Gastroesophageal sphincter (tissue), 4 donors: ENCODE measurements around the gene NEK1. TPM values are rescaled to one million over a fixed set of nuclear protein-coding genes. Genes with fewer than 3 reads are reported as not detected.
"Not testable (repeated sequence)": the region's sequence is repeated elsewhere in the genome, so short reads cannot be mapped to it uniquely, and the experiment has no call there.

ENCODE experiments used
- ATAC-seq: fragments of 150-250 bp; one replicate; pipeline ENCODE4 v1.9.1; 2016; ENCODE audit warnings: mild to moderate bottlenecking, moderate library complexity
- H3K27ac ChIP-seq, 4 donors: fragments of 200-600 bp; sonication (generic) in 3 of 4; 1 replicate in 3 of 4; 2 replicates in 1 of 4; pipeline ENCODE4 v1.5.1; 2016 to 2019
- H3K27me3 ChIP-seq: fragments of 200-600 bp; sonication (generic); one replicate; pipeline ENCODE4 v1.5.1; 2019
- H3K36me3 ChIP-seq, 2 donors: fragments of 200-600 bp; sonication (generic); one replicate each; pipeline ENCODE4 v1.5.1; 2019; ENCODE audit warnings: control low read depth in 1 of 2
- H3K4me1 ChIP-seq, 3 donors: fragments of 200-600 bp; sonication (generic); 1 replicate in 2 of 3; 2 replicates in 1 of 3; pipeline ENCODE4 v1.5.1; 2016 to 2019; ENCODE audit warnings: control low read depth in 2 of 3
- H3K4me3 ChIP-seq, 2 donors: fragments of 200-600 bp; sonication (generic); one replicate each; pipeline ENCODE4 v1.5.1; 2019; ENCODE audit warnings: mild to moderate bottlenecking in 1 of 2, moderate library complexity in 1 of 2
- H3K9me3 ChIP-seq, 3 donors: fragments of 200-600 bp; sonication (generic); one replicate each; pipeline ENCODE4 v1.5.1; 2017 to 2019; ENCODE audit warnings: control low read depth in 2 of 3
- EP300 ChIP-seq: sonication (generic); formaldehyde crosslinking; IDR thresholded peaks from one replicate; pipeline ENCODE4 v1.6.1; 2017; ENCODE audit warnings: antibody characterized with exemption, mild to moderate bottlenecking
- POLR2A ChIP-seq, 2 donors: fragments of 450-650 bp; IDR thresholded peaks; one replicate each; pipeline ENCODE4 v1.6.1; 2017; ENCODE audit warnings: antibody characterized with exemption in 2 of 2, mild to moderate bottlenecking in 2 of 2, moderate library complexity in 1 of 2
- POLR2AphosphoS5 ChIP-seq: sonication (generic); formaldehyde crosslinking; IDR thresholded peaks from one replicate; pipeline ENCODE4 v1.6.1; 2017; ENCODE audit warnings: antibody characterized with exemption
- WGBS, 2 donors: methylation state at CpG; one replicate each; pipeline ENCODE4 v1.1.5; 2018; ENCODE audit warnings: low coverage in 1 of 2; 5-methylcytosine and 5-hydroxymethylcytosine counted together
- total RNA-seq, 4 donors: library from RNA; depleted of rRNA; stranded (reverse); fragments of >200 nt; gene quantifications; one replicate each; pipeline ENCODE4 v1.1.0, GENCODE V29; 2016
- TF ChIP-seq, protein P1 (sequence below), 4 experiments: fragments of 200-600 bp in 2 of 4; fragments of 450-650 bp in 2 of 4; sonication (generic) in 1 of 4; IDR thresholded peaks; one replicate each; pipeline ENCODE4 v1.5.1; 2017 to 2019; ENCODE audit warnings: antibody characterized with exemption in 4 of 4, mild to moderate bottlenecking in 2 of 4, moderate library complexity in 2 of 4

Gene NEK1
- total RNA-seq, 4 donors from 2014 or later = 9.1 to 21.4 (median 12.3) TPM

DNA sequence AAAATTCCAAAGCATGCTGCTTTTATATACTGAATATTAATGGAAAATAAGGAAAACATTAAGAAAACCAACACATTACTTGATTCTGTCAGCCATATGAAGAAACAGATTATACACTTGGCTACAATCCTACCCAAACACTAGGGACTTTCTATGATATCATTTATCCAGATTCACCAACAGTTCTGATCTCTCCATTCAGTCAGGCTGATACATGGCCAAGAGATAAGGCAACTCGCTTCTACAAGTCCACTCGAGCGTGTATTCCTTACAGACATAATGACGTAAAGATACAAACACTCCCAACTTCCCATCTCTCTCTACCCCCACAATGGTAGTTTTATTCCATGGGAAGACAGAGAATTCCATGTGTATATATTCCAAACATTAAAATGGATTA lies 44.5 kb downstream of the NEK1 start:
- no peak for ATAC-seq

DNA sequence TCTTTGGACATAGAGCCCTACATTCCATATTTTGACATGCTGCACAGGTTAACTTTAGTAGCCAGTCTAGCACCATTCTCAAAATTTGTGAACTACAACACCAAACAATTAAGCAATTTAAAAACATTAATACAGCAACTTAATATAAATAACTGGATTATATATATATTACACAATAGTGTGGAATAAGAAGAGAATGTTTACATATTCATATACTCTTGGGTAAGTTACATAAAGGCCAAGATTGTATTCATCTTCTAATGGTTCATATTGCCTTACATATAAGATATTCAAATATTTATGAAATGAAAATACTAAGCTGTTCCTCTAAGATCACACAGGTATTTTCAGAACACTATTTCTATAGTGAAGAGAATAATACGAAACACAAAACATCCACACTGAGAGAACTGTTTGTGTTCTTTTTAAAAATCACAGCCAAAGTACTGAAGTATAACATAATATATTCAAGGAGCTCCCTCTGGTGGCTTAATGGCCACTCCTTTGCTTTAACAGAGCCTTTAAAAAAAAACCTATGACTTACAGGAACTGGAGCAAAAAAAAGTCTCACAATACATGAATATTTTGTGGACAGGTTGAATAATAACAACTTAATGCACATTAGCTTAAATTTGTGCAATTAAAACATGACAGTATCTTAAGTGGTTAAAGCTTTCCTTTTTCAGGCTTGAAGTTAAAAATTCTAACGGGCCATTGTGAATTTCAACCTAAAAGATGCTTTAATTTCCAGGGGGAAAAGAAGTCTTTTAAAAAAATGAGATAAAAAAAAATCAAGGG lies 46.2 kb downstream of the NEK1 start:
- peak; percentile 53 for ATAC-seq
- 49 to 50% methylated on average over 2 of the region's 2 CpGs for WGBS, 2 donors
- H3K27ac ChIP-seq = no peak overlapping the region

More for the DNA sequence above, 44.5 kb downstream of the NEK1 start:
- TF ChIP-seq EP300 (no peak), POLR2AphosphoS5 (no peak)
- TF ChIP-seq, protein P1, sequence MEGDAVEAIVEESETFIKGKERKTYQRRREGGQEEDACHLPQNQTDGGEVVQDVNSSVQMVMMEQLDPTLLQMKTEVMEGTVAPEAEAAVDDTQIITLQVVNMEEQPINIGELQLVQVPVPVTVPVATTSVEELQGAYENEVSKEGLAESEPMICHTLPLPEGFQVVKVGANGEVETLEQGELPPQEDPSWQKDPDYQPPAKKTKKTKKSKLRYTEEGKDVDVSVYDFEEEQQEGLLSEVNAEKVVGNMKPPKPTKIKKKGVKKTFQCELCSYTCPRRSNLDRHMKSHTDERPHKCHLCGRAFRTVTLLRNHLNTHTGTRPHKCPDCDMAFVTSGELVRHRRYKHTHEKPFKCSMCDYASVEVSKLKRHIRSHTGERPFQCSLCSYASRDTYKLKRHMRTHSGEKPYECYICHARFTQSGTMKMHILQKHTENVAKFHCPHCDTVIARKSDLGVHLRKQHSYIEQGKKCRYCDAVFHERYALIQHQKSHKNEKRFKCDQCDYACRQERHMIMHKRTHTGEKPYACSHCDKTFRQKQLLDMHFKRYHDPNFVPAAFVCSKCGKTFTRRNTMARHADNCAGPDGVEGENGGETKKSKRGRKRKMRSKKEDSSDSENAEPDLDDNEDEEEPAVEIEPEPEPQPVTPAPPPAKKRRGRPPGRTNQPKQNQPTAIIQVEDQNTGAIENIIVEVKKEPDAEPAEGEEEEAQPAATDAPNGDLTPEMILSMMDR (IDR thresholded peaks at IDR 0.05) = no peak
- Histone ChIP-seq H3K27ac (no peak overlapping the region), H3K27me3 (no peaks in the 10 kb centered on the region), H3K4me3 (no peak overlapping the region), H3K4me1 (no peaks in the 10 kb centered on the region), H3K9me3 (no peaks in the 10 kb centered on the region), H3K36me3 (peaks cover 0 to 11% of the 10 kb centered on the region in 2 donors)
- WGBS, 2 donors = 58 to 87% methylated on average over 4 of the region's 4 CpGs

DNA sequence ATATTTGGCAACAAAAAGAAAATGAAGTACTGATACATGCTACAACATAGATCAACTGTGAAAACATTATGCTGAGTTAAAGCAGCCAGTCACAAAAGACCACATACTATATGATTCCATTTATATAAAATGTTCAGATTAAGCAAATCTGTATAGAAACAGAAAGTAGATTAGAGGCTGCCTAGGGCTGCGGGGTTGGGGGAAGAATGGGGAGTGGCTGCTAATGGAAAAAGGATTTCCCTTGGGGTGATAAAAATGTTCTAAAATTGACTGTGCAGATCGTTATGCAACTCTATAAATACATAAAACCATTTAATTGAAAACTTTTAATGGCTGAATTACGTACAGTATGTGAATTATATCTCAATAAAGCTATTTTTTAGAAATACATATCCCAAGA lies 46.8 kb downstream of the NEK1 start:
- WGBS, 2 donors = 50 to 59% methylated on average over 2 to 3 of the region's 3 CpGs
- H3K36me3 ChIP-seq = peaks cover 0 to 15% of the 10 kb centered on the region in 2 donors
- ATAC-seq = no peak
- no peak overlapping the region for H3K27ac ChIP-seq
- TF ChIP-seq POLR2AphosphoS5 (no peak), POLR2A (IDR thresholded peaks at IDR 0.05) (no peak), EP300 (no peak)
- TF ChIP-seq, protein P1 (IDR thresholded peaks at IDR 0.05) = no peak
- no peak overlapping the region for H3K4me3 ChIP-seq
- no peaks in the 10 kb centered on the region for H3K9me3 ChIP-seq
- no peaks in the 10 kb centered on the region for H3K27me3 ChIP-seq
- H3K4me1 ChIP-seq = no peaks in the 10 kb centered on the region

More for the DNA sequence above, 46.2 kb downstream of the NEK1 start:
- H3K4me3 ChIP-seq = no peak overlapping the region
- no peaks in the 10 kb centered on the region for H3K27me3 ChIP-seq
- TF ChIP-seq POLR2A (IDR thresholded peaks at IDR 0.05) = no peak
- TF ChIP-seq, protein P1 (IDR thresholded peaks at IDR 0.05) = peak in 3 of 4 experiments; percentile 38 to 66 (median 51)
- peaks cover 0 to 9% of the 10 kb centered on the region in 2 donors for H3K36me3 ChIP-seq
- H3K9me3 ChIP-seq = no peaks in the 10 kb centered on the region
- H3K4me1 ChIP-seq = no peaks in the 10 kb centered on the region

DNA sequence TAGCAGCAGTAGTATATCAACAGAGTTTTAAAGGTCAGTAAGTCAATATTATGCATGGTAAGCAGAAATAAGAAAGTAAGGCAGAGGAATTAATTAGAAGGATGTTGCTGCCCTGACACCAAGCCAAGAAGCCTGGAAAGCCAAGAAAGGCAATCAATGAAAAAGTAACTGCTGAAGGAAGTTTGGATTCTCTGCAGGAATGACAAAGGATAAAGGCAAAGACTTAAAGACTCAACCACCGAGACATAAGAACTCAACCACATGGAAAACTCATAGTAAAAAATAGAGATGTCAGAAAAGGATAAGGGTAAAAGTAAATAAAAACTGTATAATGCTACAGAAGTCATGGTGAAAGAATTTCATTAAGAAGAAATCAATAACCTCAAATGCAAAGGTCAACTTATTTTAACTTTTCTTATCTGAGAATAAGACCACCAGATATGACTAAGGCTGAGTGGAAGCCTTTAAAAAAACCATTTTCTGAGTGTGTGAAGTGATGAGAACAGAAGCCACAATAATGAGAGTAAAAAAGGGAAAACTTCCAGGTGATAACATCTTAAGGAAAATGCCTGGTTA lies 55.2 kb downstream of the NEK1 start:
- Histone ChIP-seq H3K4me1 (no peaks in the 10 kb centered on the region), H3K27me3 (no peaks in the 10 kb centered on the region), H3K9me3 (no peaks in the 10 kb centered on the region), H3K36me3 (peaks cover 0 to 63% of the 10 kb centered on the region in 2 donors), H3K4me3 (no peak overlapping the region), H3K27ac (no peak overlapping the region)
- ATAC-seq = no peak
- WGBS, 2 donors = 19 to 33% methylated on average over 1 of the region's 1 CpG
- TF ChIP-seq POLR2AphosphoS5 (no peak), POLR2A (IDR thresholded peaks at IDR 0.05) (no peak), EP300 (no peak)
- TF ChIP-seq, protein P1 (IDR thresholded peaks at IDR 0.05) = no peak

DNA sequence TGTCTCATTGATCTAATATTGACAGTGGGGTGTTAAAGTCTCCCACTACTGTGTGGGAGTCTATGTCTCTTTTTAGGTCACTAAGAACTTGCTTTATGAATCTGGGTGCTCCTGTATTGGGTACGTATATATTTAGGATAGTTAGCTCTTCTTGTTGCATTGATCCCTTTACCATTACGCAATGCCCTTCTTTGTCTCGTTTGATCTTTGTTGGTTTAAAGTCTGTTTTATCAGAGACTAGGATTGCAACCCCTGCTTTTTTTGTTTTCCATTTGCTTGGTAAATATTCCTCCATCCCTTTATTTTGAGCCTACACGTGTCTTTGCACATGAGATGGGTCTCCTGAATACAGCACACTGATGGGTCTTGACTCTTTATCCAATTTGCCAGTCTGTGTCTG lies 65.8 kb downstream of the NEK1 start:
- ATAC-seq, H3K27me3 ChIP-seq, H3K4me3 ChIP-seq, H3K4me1 ChIP-seq, H3K27ac ChIP-seq: not testable (repeated sequence)
- WGBS, 2 donors = 100% methylated on average over 1 to 4 of the region's 4 CpGs
- Histone ChIP-seq H3K9me3 (peaks cover 0 to 12% (median 0%) of the 10 kb centered on the region in 3 donors), H3K36me3 (peaks cover 0 to 26% of the 10 kb centered on the region in 2 donors)
